IMR-90 (cell line): Measurements from ENCODE around the gene CELA1. TPM values are rescaled to one million over a fixed set of nuclear protein-coding genes. Genes with fewer than 3 reads are reported as not detected.

ENCODE experiments used
- ELK1 ChIP-seq: fragments of 150-350 bp; IDR thresholded peaks from 2 replicates; pipeline ENCODE4 v1.6.1; 2016; ENCODE audit warnings: low read depth, mild to moderate bottlenecking, low read length, moderate library complexity, borderline replicate concordance
- polyA plus RNA-seq, 3 experiments: library from polyadenylated mRNA; depleted of rRNA; stranded (reverse); fragments of >200 nt; gene quantifications; 2 replicates each; pipeline ENCODE4 v1.2.3, GENCODE V29; 2012; ENCODE audit warnings: low replicate concordance in 1 of 3
- total RNA-seq: library from RNA; depleted of rRNA; stranded (reverse); fragments of >200 nt; gene quantifications from 2 replicates; pipeline ENCODE4 v1.2.3, GENCODE V29; 2012

The CELA1 gene
- total and polyA plus RNA-seq, 2 of the 4 experiments (the other 2 are of a cell fraction): not detected

- no peak for TF ChIP-seq ELK1
Observed at GRCh38 chr12:51392556-51393237, 46.2 kb upstream of the CELA1 start (continued).
